NB4 (cell line): ENCODE data around the gene TRPV6.

Source experiments
- CTCF ChIP-seq: IDR thresholded peaks from one replicate; pipeline ENCODE4 v1.5.1; 2012; ENCODE audit warnings: low read depth, low read length
- MYC ChIP-seq: IDR thresholded peaks from 2 replicates; pipeline ENCODE4 v1.6.1; 2011; ENCODE audit warnings: low read depth, low read length
- POLR2A ChIP-seq: IDR thresholded peaks from 2 replicates; pipeline ENCODE4 v1.6.1; 2011; ENCODE audit warnings: mild to moderate bottlenecking; ENCODE audit not compliant: insufficient read length; ENCODE audit errors: extremely low read depth

- TF ChIP-seq CTCF (no peak), POLR2A (no peak), MYC (no peak)
These were observed 24.5 kb upstream of the TRPV6 start for GRCh38 chr7:142910031-142910433.
